ENCODE measurements around the gene RCN2.
A peak's percentile ranks its signal among the peaks of the same experiment; 100 is the strongest.
"Not testable (repeated sequence)": the region's sequence is repeated elsewhere in the genome, so short reads cannot be mapped to it uniquely, and the experiment has no call there.

RCN2 gene

DNA sequence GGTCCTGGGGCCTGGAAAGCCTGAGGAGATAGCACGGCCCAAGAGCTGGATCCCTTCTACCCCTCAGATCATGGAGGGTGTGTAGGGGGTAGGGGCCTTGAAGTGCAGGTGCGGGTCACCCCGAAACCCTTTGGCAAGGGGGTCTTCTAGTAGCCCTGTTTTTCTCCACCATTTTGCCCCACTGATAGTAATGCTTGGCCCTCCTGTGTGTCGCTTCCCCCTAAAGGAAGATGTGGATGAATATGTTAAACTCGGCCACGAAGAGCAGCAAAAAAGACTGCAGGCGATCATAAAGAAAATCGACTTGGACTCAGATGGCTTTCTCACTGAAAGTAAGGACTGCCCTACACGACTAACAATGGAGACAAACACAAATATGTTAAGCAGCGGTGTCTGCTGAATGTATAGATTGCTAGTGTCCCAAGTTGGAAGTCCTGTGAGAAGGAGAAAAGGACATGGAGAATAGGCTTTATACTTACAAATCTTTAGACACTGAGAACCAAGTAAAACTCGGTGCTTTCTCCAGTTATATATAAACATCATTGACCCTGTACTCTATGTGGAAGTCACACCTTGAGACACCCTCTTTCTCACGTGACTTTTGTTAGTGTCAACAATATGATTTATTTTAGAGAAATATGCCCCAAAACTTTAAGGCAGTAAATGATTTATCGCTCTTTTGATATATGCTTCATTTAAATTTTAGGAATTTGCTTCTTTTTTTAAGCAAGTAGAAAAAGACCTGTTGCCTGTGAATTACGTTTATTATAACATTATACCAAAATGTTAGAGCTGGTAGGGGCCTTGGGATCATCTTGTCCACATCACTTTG lies 802 bp downstream of the RCN2 start:
- DNase-seq = peak; percentile 9

DNA sequence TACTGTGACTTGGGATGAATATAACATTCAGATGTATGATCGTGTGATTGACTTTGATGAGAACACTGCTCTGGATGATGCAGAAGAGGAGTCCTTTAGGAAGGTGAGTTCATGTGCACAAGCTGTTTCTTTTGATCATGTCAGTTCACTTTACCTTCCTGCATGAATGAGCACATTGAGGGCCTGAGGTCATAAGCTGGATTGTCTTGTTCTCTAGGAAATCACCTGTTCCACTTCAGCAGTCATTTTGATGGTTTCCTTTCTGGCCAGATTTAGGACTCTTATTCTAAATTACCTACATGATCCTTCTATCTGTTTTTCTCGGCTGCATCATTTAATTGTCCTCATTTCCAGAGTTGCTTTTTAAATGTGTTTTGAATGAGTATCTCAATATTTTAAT lies 4.1 kb downstream of the RCN2 start:
- no peak for DNase-seq

DNA sequence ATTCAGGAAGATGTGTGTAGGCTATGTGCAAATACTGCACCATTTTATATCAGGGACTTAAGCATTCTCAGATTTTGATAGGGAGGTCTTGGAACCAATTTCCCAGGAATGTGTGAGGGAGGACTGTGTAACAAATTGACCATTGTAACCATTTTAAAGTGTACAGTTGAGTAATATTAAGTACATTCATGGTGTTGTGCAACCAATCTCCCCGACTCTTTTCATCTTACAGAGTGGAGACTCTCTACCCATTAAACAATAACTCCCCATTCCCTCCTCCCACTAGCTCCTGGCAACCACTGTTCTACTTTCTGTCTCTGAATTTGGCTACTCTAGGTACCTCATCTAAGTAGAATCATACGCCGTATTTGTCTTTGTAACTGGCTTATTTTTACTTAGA lies 5.1 kb downstream of the RCN2 start:
- no peak for DNase-seq

DNA sequence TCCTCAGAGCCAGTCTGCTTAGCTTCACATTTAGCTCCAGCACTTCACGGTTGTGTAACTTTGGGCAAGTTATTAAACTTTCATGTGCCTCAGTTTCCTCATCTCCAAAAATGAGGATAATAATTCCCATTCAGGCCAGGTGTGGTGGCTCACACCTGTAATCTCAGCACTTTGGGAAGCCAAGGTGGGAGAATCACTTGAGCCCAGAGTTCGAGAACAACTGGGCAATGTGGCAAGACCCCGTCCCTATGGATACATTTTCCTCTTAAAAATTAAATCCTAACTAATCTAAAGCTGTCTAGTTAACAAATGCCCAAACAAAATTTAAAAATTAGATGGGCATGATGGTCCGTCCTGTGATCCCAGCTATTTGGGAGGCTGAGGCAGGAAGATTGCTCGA lies 7.2 kb downstream of the RCN2 start:
- no peak for DNase-seq

DNA sequence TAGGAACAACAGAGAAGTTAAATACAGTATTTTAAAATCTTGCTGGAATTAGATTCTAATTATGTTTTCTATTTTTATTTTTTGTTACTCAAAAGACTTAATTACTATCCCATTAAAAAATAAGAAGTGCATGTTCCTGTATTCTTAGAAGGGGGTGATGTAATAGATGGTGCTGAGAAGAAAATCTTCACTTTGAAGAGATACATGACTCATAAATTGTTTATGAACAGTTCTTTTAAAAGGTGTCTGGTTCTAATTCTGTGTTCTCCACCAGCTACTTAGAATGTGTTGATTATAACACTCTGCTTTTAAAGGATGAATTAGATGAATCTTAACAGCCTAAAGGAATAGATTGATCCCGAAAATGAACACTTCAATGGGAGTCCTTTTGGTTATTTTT lies 8.2 kb downstream of the RCN2 start:
- no peak for DNase-seq

DNA sequence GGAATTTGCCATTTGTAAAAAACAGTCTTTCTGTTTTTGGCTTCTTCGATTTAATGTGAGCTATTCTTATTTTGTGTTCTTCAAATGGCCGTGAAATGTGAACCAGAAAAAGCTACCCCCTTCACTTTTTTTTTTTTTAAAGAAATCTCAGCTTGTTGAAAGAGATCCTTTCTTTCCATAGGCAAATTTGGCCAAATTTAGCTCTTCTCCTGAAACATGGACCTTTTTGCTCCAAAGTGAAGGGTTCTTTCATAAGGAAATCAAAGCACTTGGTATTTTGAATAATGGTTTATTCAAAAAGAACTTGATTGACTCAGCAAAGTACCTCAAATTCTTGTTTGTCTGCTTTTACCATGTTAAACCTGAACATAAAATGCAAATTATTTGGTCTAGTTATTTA lies 10.1 kb downstream of the RCN2 start:
- no peak for DNase-seq

DNA sequence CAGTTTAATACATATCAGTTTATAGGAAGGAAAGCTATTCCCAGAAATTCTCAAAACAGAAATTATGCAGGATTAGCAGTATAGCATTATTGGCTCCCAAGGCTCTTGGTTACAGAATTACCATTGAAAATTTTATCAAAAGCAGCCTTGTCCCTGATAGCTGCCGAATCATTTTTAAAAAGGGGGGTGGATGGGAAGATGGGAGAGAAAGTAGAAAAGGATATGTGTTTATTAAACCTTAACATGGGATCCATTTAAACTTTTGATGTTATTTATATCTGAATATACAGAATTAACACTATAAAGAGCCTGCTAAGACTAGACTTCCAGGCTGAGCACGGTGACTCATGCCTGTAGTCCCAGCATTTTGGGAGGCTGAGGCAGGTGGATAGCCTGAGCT lies 10.8 kb downstream of the RCN2 start:
- no peak for DNase-seq

DNA sequence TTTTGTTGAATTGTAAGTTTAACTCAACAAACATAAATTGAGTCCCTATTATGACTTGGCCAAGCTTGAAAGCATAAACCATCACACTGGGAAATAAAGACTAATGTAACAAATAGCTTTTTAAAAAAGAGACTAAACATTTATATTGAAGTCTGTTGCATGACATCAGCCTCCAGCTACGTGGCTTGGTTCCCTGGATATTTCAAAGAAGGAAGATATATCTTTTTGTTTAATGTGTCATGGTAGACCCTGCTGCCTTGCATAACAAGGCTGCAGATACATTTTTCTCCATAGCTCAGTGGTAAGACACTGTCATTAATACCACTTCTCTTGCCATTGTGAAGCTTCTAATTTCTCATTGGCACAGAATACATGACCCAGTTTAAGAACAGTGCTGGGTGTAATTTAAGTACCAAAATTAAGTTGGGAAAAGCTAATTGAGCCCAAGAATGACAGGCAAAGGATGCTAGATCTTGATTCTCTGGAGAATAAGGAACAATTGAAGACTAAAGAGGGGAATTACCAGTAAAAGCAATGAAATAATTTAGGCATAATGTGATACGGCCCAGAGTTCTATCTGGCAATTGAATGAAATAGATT lies 14.0 kb downstream of the RCN2 start:
- no peak for DNase-seq

DNA sequence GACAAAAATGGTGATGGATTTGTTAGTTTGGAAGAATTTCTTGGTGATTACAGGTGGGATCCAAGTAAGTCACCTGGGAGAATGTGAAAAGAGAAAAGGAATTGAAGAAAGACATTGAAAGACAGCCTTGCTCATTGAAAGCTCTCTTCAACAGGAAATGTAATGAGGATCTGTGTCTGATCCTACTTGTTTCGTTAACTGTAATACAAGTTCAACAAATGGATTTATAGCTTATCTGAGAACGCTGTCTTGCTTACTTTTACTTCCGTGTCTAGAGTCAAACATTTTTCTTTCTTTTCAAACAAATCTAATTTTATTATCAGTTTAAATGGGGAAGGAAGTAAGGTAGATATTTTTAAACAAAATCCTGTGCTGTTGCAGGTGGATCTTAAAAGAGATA lies 15.9 kb downstream of the RCN2 start:
- no peak for DNase-seq

DNA sequence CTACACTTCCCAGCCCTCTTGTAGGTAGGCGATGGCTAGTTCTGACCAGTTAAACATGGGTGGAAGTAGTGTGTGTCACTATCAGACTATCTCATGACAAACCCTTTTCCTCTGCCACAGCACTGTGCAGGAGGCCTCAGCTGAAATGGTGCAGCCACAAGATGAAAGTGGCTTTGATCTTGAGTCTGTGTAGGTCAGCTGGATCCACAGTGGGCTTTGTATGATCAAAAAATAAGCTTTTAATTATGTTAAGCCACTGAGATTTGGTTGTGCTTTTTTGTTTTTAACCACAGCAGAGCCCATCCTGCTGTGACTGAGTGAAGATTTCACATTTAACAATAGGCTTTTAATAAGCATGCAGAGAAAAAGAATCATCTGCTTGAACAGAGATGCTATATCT lies 19.7 kb downstream of the RCN2 start:
- DNase-seq = no peak

DNA sequence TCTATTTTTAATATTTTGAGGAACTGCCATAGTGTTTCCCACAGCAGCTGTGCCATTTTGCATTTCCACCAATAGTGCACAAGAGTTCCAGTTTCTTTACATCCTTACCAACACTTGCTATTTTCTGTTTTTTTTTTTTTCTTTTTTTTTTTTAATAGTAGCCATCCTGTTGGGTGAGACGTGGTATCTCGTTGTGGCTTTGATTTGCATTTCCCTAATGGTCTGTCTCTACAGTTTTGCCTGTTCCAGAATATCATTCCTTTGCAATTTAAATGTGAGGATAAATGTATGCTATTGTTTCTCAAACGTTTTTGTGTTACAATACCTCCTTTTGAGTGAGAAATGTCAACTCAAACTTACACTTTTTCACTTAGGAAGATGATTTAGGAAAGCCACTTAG lies 22.4 kb downstream of the RCN2 start:
- no peak for DNase-seq

DNA sequence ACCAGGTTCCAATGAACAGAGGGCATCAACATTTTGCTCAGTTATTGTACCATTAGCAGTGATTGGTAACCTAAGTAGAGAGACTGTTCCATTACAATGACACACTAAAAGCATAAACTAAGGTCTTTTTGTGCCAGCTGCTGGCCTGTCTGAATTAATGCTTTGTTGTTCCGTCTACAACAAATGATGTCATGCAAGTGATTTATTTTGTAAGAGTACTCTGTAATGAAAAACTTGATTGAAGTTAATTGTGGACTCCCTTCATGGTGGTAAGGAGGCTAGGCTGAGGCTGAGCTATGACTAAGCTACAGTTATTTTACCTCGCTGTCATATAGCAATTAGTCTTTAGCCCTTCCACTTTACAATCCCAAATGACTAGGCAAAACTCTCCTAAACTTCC lies 23.2 kb downstream of the RCN2 start:
- no peak for DNase-seq

DNA sequence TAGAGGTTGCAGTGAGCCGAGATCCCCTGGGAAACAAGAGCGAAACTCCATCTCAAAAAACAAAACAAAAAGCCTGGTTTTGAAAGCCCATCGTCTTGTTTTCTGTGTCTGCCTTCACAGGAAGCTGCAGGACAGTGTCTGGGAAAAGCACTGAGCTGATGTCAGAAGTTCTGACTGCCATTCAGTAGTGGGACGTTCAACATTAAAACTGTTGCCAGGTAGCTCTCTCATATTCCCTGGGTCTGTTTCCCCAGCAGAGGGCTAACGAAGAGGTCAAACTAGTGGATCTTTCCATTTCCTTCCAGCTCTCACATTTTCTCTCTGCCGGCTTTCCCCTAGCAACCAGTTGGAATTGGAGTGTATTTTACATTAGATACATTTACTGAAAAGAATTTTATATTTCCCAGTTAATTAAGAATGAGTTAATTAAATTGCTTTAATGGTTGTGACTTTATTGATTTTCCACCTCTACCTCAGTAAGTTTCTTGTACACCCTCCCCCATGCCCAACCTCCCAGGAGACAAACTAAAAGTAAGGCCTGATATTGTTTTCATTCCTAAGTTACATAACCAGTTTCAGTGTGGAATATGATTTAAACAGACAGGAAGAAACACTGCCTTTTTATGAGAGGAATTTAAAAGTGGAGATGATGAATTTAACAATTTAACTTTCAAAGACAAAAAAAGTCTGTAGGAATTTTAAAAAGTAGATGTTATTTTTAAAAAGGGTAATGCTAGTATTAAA lies 29.9 kb downstream of the RCN2 start:
- no peak for DNase-seq

DNA sequence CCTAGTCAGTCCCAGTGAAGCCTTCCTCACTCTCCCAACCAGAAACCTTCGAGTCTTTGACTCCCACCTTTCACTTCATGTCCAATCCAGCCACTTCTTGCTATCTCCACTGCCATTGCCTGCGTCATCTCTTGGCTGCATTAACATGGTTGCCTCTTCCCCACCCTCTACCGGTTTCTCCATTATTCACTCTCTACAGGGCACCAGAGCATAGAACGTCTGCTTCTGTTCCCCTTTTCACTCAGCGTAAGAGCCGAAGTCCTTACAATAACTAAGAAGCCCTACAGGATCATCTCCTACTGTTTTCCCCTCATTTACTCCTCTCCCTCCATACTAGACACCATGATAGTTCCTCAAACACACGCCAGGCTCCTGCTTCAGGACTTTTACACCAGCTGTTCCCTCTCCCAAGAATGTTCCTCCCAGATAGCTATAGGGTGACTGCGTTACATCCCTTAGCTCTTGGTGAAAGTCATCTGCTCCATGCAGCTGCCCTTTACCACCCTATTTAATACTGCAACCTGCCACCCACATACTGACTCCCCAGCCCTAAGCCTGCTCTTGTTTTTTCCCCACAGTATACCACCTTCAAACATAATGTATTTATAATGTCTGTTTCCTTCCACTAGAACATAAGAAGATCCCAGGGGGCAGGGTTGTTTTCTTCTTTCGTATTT lies 30.9 kb downstream of the RCN2 start:
- no peak for DNase-seq

DNA sequence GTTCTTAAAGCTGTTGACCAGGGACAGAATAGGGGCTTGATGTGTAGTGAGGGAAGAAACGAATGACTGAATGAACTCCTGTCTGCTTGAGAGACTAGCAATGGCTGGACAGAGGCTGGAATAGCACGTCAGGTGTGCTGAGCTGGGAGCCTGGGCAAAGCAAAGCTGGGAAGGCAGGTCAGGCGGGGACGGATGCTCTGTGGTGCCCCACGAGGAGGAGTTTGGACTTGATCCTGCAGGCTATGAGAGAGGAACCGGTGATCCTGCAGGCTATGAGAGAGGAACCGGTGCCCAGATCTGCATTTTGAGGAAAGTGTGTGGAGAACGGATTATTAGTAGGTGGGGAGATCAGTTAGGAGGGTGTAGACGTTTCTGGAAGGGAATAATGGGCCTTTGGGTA lies 32.0 kb downstream of the RCN2 start:
- no peak for DNase-seq

DNA sequence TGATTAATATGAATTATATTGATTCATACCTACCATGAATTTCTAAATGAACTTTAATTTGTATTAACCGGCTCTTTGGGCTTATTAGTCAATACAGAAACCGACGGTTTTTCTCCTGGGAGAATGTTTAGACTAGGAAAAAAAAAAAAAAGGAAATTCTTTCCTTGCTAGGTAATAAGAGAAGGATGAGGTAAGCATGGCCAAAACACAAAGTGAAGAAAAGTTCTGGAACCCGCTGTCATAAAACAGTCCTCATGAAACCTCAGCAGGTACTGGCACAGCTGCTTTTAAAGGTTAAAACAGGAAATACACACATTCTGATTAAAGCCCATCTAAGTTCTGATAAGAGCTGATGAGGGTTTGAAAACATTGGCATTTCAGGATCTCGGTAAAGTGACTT lies 32.6 kb downstream of the RCN2 start:
- no peak for DNase-seq

DNA sequence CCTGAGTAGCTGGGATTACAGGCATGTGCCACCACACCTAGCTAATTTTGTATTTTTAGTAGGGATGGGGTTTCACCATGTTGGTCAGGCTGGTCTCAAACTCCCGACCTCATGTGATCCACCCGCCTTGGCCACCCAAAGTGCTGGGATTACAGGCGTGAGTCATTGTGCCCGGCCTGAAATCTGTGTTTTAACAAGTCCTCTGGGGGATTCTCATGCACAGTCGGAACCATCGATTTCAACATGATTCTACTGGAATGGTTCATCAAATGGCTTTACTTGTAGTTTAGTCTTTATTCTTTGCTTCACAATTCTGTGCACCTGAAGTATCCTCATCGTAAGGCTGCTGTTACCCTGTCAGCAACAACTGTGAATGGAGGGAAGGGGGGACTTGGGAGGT lies 34.5 kb downstream of the RCN2 start:
- not testable (repeated sequence) for DNase-seq

DNA sequence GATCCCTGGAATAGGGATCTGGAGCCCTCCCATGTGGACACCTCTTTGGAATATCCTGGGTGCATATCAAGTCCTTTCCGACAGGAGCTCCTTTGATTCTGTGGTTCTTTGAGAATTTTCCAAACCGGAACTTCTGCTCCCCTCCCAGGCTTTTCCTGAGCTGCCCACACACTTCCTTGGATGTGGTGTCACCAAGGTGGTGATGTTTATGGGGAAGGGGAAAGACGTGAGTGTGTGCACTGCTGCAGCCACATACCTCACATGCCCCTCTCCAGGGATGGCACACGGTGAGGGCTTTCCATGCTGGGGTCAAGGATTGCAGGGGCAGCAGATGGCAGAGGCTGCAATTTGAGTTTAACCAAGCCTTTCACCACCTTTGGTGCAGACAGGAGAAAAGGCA lies 35.5 kb downstream of the RCN2 start:
- no peak for DNase-seq

DNA sequence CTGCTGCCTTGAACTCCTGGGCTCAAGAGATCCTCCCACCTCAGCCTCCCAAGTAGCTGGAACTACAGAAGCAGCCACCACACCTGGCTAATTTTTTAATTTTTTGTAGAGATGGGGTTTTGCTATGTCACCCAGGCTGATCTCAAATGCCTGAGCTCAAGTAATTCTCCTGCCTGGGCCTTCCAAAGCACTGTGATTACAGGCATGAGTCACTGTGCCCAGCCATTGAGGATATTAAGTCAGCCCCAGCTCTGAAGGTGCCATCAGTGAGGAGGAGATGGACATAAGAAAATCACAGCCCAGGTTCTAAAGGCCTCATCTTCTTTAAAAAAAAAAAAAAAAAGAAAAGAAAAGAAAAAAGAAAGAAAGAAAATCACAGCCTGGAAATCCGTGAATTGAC lies 36.8 kb downstream of the RCN2 start:
- no peak for DNase-seq

DNA sequence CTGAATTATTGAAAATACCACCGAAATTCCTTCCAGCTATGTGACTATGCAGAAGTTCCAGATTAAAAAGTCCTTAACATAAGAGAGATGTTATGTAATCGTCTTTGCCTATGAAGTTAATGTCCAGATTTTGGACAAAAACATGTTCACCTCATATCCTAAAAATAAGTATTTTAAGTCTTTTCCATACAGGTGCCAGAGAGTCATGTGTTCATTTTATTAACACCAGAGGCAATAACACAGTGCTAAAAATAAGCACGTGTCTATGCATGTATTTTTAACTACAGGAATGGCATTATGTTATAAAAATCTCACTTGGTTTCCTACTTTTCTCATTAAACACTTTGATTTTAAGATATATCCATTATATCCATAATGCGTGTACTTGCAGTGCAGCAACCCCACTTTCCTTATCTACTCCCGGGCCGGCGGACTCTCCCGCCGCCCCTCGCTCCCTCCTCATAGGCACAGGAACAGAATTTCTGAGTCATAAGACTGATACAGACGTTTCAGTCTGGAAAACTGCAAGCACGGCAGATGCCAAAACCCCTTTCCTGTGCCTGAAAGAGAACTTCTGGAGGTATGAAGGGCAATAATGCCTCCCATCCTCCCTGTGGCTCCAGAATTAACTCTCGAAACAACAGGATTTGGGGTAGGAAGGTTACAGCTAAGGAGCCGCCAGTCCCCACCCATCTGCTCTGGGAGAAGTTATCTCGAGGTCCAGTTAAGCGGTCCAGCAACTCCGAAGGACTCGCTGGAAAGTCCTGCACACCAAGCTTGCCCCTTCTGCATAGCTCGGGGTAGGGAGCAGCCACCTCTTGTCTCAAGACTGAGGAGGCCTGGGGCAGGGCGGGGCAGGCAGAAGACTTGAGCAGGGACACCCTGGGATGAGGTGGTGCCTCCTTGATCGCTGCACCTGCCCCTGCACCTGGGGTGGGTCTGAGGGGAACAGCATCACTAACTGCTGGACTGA lies 41.1 kb downstream of the RCN2 start:
- DNase-seq = no peak

DNA sequence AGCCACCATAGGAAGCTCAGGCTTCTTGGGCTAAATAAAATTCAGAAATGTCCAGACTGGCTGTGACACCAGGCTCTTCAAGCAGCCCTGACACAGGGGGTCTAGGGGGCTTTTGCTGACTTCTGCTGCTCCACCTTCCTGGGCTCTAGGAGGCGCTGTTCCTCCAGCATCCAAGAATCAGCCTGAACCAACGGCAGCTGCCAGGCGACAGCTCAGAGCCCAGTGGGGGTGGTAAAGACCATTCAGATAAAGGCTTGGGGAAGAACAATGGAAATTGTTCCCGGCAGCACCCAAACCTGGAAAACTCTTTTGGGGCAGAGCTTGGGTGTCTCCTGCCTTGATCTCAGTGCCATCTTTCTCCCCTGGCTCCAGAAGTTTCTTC lies 41.8 kb downstream of the RCN2 start:
- DNase-seq = peak; percentile 75

DNA sequence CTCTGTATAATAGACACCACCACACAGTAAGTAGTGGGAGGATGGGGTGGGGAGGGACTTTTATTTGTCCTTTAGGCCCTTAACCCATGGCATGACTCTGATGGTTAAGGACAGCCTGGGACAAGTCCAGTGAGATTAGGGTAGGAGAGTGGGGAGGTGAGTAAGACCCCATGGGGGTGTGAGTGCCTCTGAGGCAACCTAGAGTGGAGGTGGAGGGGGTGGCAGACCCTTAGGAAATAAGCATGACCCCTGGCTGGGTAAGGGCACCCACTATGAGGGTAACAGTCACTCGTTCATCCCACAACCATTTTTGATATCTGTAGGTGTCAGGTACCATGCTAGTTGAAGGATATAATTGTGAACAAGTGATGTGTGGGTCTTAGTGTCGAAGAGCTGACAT lies 42.4 kb downstream of the RCN2 start:
- DNase-seq = no peak
